ENCODE data around the gene CBR3.

- TF ChIP-seq CTCF (IDR thresholded peaks at IDR 0.05) (no peak), POLR2A (IDR thresholded peaks at IDR 0.05) (no peak)
These were observed 47.3 kb upstream of the CBR3 start for GRCh38 chr21:36087362-36088138.
